Measurements from ENCODE around the gene MSRB3.

MSRB3 gene

GRCh38 chr12:65355461-65355860 lies 77.0 kb downstream of the MSRB3 start:
- Histone ChIP-seq H3K36me3 (ENCODE audit: control insufficient read depth, insufficient read depth, low read length, severe bottlenecking) (peaks cover 4% of the 10 kb centered on the region), H3K27me3 (replicated peaks; ENCODE audit: control insufficient read depth, insufficient read depth, low read length) (no peaks in the 10 kb centered on the region), H3K9ac (ENCODE audit: low read length) (no peak overlapping the region), H3K4me3 (ENCODE audit: low read length) (no peak overlapping the region), H3K4me1 (ENCODE audit: control insufficient read depth, insufficient read depth, low read length) (no peaks in the 10 kb centered on the region), H3K9me3 (ENCODE audit: control insufficient read depth, low read length) (no peaks in the 10 kb centered on the region)
- peak; percentile 37 for DNase-seq (ENCODE audit: low read depth)

GRCh38 chr12:65362234-65363031 lies 84.0 kb downstream of the MSRB3 start:
- Histone ChIP-seq H3K4me3 (ENCODE audit: low read length) (no peak overlapping the region), H3K4me1 (ENCODE audit: control insufficient read depth, insufficient read depth, low read length) (peaks cover 5% of the 10 kb centered on the region), H3K9me3 (ENCODE audit: control insufficient read depth, low read length) (no peaks in the 10 kb centered on the region), H3K36me3 (ENCODE audit: control insufficient read depth, insufficient read depth, low read length, severe bottlenecking) (peaks cover 4% of the 10 kb centered on the region), H3K27me3 (replicated peaks; ENCODE audit: control insufficient read depth, insufficient read depth, low read length) (no peaks in the 10 kb centered on the region), H3K9ac (ENCODE audit: low read length) (no peak overlapping the region)
- DNase-seq (ENCODE audit: low read depth), result no peak

DNA sequence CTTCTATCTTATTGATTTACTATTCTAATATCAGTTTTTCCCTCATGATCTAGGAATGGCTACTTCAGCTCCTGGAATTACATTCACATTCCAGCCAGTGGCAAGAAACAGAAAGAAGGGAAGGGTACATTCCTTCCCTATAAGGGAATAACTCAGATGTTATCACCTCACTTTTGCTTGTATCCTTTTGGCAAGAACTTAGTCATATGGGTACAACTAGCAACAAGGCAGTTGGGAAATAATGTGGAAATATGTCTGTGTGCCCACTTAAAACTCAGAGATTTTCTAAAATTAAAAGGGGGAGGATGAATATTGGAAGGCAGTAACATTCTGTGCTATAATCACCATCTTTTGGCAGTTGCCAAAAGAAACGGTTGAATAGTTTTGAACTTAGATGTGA lies 85.6 kb downstream of the MSRB3 start:
- Histone ChIP-seq H3K4me1 (ENCODE audit: control insufficient read depth, insufficient read depth, low read length) (peaks cover 5% of the 10 kb centered on the region), H3K9me3 (ENCODE audit: control insufficient read depth, low read length) (no peaks in the 10 kb centered on the region), H3K27me3 (replicated peaks; ENCODE audit: control insufficient read depth, insufficient read depth, low read length) (no peaks in the 10 kb centered on the region), H3K9ac (ENCODE audit: low read length) (no peak overlapping the region), H3K4me3 (ENCODE audit: low read length) (no peak overlapping the region), H3K36me3 (ENCODE audit: control insufficient read depth, insufficient read depth, low read length, severe bottlenecking) (peaks cover 4% of the 10 kb centered on the region)
- peak; percentile 71 for DNase-seq (ENCODE audit: low read depth)

DNA sequence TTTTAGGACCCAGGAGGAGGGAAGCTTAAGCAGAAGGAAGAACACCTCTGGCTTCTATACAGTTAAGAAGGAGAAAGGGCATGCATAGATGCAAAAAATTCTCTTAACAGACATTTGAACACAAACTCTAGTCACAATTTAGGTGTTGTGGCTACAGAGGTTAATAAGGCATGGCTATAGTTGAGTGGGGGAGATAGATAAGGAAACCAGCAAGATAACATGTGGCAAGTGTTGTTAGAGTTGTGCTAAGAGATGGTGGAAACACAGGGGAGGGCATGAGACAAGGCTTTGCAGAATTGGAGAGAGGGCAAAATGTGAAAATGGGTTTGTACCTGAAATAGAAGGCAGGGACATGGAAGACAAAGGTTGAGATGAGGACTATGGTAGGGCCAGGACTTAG lies 88.9 kb downstream of the MSRB3 start:
- H3K4me1 ChIP-seq (ENCODE audit: control insufficient read depth, insufficient read depth, low read length), result peaks cover 5% of the 10 kb centered on the region
- no peaks in the 10 kb centered on the region for H3K27me3 ChIP-seq (replicated peaks; ENCODE audit: control insufficient read depth, insufficient read depth, low read length)
- no peak overlapping the region for H3K9ac ChIP-seq (ENCODE audit: low read length)
- no peak overlapping the region for H3K4me3 ChIP-seq (ENCODE audit: low read length)
- H3K9me3 ChIP-seq (ENCODE audit: control insufficient read depth, low read length), result no peaks in the 10 kb centered on the region
- no peak for DNase-seq (ENCODE audit: low read depth)
- H3K36me3 ChIP-seq (ENCODE audit: control insufficient read depth, insufficient read depth, low read length, severe bottlenecking), result no peaks in the 10 kb centered on the region

DNA sequence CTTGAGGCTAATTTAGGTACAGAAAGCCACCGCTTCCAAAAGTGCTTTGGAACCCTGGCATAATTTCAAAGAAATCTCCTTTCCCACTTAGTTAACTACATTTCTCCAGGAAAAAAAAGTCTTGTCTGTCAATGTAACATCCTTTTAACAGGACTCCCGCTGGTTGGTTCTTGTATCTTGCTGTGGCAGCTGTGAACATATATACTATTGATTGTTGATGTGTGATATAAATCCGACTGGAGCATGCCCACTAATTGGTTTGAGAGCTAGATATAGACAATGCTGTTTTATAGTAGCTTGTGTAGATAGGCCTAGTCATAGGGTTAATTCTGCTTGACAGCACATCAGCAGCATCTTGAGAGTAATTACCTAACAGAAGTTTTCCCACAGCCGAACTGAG lies 89.6 kb downstream of the MSRB3 start:
- Histone ChIP-seq H3K4me1 (ENCODE audit: control insufficient read depth, insufficient read depth, low read length) (peaks cover 5% of the 10 kb centered on the region), H3K9ac (ENCODE audit: low read length) (no peak overlapping the region), H3K9me3 (ENCODE audit: control insufficient read depth, low read length) (no peaks in the 10 kb centered on the region), H3K4me3 (ENCODE audit: low read length) (no peak overlapping the region), H3K36me3 (ENCODE audit: control insufficient read depth, insufficient read depth, low read length, severe bottlenecking) (no peaks in the 10 kb centered on the region), H3K27me3 (replicated peaks; ENCODE audit: control insufficient read depth, insufficient read depth, low read length) (no peaks in the 10 kb centered on the region)
- DNase-seq (ENCODE audit: low read depth), result no peak

DNA sequence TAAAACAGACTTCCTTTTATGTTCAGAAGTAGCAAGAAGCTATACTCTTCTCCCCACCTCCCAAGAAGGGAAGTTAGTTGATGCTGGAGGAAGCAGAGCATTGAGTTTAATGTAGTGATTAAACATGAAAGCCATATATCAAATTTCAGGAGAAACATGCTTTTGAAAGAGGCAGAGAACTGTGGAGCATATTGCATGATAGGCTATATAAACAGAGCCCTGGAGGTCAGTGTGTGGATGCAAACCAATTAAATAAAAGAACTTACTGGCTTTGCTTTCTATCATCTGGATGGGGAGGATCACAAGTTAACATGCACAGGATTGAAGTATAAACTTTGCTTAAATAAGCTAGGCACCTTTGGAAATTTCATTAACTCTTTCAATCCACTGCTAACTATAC lies 94.1 kb downstream of the MSRB3 start:
- H3K4me3 ChIP-seq (ENCODE audit: low read length), result no peak overlapping the region
- H3K9me3 ChIP-seq (ENCODE audit: control insufficient read depth, low read length), result no peaks in the 10 kb centered on the region
- peak; percentile 69 for DNase-seq (ENCODE audit: low read depth)
- H3K4me1 ChIP-seq (ENCODE audit: control insufficient read depth, insufficient read depth, low read length), result no peaks in the 10 kb centered on the region
- H3K9ac ChIP-seq (ENCODE audit: low read length), result no peak overlapping the region
- H3K36me3 ChIP-seq (ENCODE audit: control insufficient read depth, insufficient read depth, low read length, severe bottlenecking), result peaks cover 3% of the 10 kb centered on the region
- H3K27me3 ChIP-seq (replicated peaks; ENCODE audit: control insufficient read depth, insufficient read depth, low read length), result no peaks in the 10 kb centered on the region

- H3K27me3 ChIP-seq (replicated peaks; ENCODE audit: control insufficient read depth, insufficient read depth, low read length), result no peaks in the 10 kb centered on the region
- H3K36me3 ChIP-seq (ENCODE audit: control insufficient read depth, insufficient read depth, low read length, severe bottlenecking), result peaks cover under 1% of the 10 kb centered on the region
- no peaks in the 10 kb centered on the region for H3K4me1 ChIP-seq (ENCODE audit: control insufficient read depth, insufficient read depth, low read length)
- DNase-seq (ENCODE audit: low read depth), result no peak
- H3K4me3 ChIP-seq (ENCODE audit: low read length), result no peak overlapping the region
- no peaks in the 10 kb centered on the region for H3K9me3 ChIP-seq (ENCODE audit: control insufficient read depth, low read length)
- no peak overlapping the region for H3K9ac ChIP-seq (ENCODE audit: low read length)
Measured at GRCh38 chr12:65384240-65384639, 105.8 kb downstream of the MSRB3 start.

DNA sequence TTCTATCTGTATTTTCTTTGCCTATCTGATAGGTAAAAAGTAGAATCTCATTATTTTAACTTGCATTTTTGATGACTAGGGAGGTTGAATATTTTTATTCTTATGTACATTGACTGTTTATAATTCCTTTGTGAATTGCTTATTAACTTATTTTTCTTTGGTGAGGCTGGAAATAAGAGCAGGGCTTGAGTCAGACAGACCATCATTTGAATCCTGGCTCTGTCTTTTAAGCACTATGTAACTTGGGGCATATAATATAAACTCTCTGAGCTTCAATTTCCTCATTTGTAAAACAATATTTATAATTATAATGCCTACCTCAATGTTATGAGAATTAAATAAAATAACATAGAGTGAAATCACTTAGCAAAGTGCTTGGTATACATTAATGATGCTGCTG lies 108.9 kb downstream of the MSRB3 start:
- H3K4me1 ChIP-seq (ENCODE audit: control insufficient read depth, insufficient read depth, low read length), result no peaks in the 10 kb centered on the region
- H3K36me3 ChIP-seq (ENCODE audit: control insufficient read depth, insufficient read depth, low read length, severe bottlenecking), result no peaks in the 10 kb centered on the region
- no peaks in the 10 kb centered on the region for H3K27me3 ChIP-seq (replicated peaks; ENCODE audit: control insufficient read depth, insufficient read depth, low read length)
- H3K9me3 ChIP-seq (ENCODE audit: control insufficient read depth, low read length), result no peaks in the 10 kb centered on the region
- no peak overlapping the region for H3K9ac ChIP-seq (ENCODE audit: low read length)
- no peak for DNase-seq (ENCODE audit: low read depth)
- H3K4me3 ChIP-seq (ENCODE audit: low read length), result no peak overlapping the region

- Histone ChIP-seq H3K27me3 (replicated peaks; ENCODE audit: control insufficient read depth, insufficient read depth, low read length) (no peaks in the 10 kb centered on the region), H3K4me1 (ENCODE audit: control insufficient read depth, insufficient read depth, low read length) (no peaks in the 10 kb centered on the region), H3K9me3 (ENCODE audit: control insufficient read depth, low read length) (peaks cover 5% of the 10 kb centered on the region), H3K9ac (ENCODE audit: low read length) (no peak overlapping the region), H3K36me3 (ENCODE audit: control insufficient read depth, insufficient read depth, low read length, severe bottlenecking) (no peaks in the 10 kb centered on the region), H3K4me3 (ENCODE audit: low read length) (no peak overlapping the region)
- DNase-seq (ENCODE audit: low read depth), result no peak
Measured at GRCh38 chr12:65389436-65389835, 111.0 kb downstream of the MSRB3 start.

GRCh38 chr12:65391711-65392110 lies 113.2 kb downstream of the MSRB3 start:
- Histone ChIP-seq H3K36me3 (ENCODE audit: control insufficient read depth, insufficient read depth, low read length, severe bottlenecking) (no peaks in the 10 kb centered on the region), H3K27me3 (replicated peaks; ENCODE audit: control insufficient read depth, insufficient read depth, low read length) (no peaks in the 10 kb centered on the region), H3K4me3 (ENCODE audit: low read length) (no peak overlapping the region), H3K9ac (ENCODE audit: low read length) (no peak overlapping the region), H3K4me1 (ENCODE audit: control insufficient read depth, insufficient read depth, low read length) (no peaks in the 10 kb centered on the region), H3K9me3 (ENCODE audit: control insufficient read depth, low read length) (peaks cover 12% of the 10 kb centered on the region)
- no peak for DNase-seq (ENCODE audit: low read depth)

DNA sequence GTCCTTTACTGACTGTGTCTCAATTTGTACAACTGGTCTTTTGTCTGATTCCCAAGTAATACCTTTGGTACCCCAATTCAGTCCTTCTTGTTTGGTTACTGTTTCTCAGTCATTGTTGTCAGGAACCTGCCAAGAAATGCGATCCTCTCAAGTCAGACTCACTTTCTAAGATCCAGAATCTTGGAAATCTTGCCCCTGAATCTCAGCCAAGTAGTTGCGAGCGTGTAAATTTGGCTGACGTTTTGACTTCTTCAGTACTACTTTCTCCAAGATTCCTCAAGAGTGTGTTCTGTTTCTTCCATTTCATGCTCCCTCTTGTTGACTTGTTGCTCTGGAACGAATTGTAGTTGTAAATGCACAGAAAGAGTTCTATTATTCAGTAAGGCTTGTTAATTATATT lies 114.0 kb downstream of the MSRB3 start:
- H3K27me3 ChIP-seq (replicated peaks; ENCODE audit: control insufficient read depth, insufficient read depth, low read length), result no peaks in the 10 kb centered on the region
- H3K36me3 ChIP-seq (ENCODE audit: control insufficient read depth, insufficient read depth, low read length, severe bottlenecking), result no peaks in the 10 kb centered on the region
- no peak for DNase-seq (ENCODE audit: low read depth)
- H3K9ac ChIP-seq (ENCODE audit: low read length), result no peak overlapping the region
- H3K4me1 ChIP-seq (ENCODE audit: control insufficient read depth, insufficient read depth, low read length), result no peaks in the 10 kb centered on the region
- peak overlapping the region; percentile 11 for H3K4me3 ChIP-seq (ENCODE audit: low read length)
- peaks cover 20% of the 10 kb centered on the region for H3K9me3 ChIP-seq (ENCODE audit: control insufficient read depth, low read length)

- Histone ChIP-seq H3K9me3 (ENCODE audit: control insufficient read depth, low read length) (peaks cover 10% of the 10 kb centered on the region), H3K4me3 (ENCODE audit: low read length) (no peak overlapping the region), H3K36me3 (ENCODE audit: control insufficient read depth, insufficient read depth, low read length, severe bottlenecking) (no peaks in the 10 kb centered on the region), H3K27me3 (replicated peaks; ENCODE audit: control insufficient read depth, insufficient read depth, low read length) (no peaks in the 10 kb centered on the region), H3K4me1 (ENCODE audit: control insufficient read depth, insufficient read depth, low read length) (no peaks in the 10 kb centered on the region), H3K9ac (ENCODE audit: low read length) (no peak overlapping the region)
- DNase-seq (ENCODE audit: low read depth), result no peak
Measured at GRCh38 chr12:65403188-65403587, 124.7 kb downstream of the MSRB3 start.
